Hepatocyte (in vitro differentiated cells): Measurements from ENCODE around the gene JMJD1C. TPM values are rescaled to one million over a fixed set of nuclear protein-coding genes. Genes with fewer than 3 reads are reported as not detected.

Experiments
- DNase-seq: peaks from one replicate; pipeline ENCODE4 v3.0.0-alpha.2; 2016; ENCODE audit warnings: low spot score
- H2AFZ ChIP-seq: fragments of 200-600 bp; sonication (generic); 2 replicates; pipeline ENCODE4 v1.6.0; 2016; ENCODE audit warnings: antibody characterized with exemption, mild to moderate bottlenecking
- H3K27ac ChIP-seq: fragments of 200-600 bp; sonication (generic); 2 replicates; pipeline ENCODE4 v1.5.1; 2016; ENCODE audit warnings: mild to moderate bottlenecking
- H3K27me3 ChIP-seq: fragments of 200-600 bp; sonication (generic); 2 replicates; pipeline ENCODE4 v1.6.1; 2016
- H3K36me3 ChIP-seq: fragments of 200-600 bp; sonication (generic); replicated peaks from 2 replicates; pipeline ENCODE4 v1.5.1; 2016; ENCODE audit warnings: low read depth; ENCODE audit not compliant: insufficient read depth
- H3K4me1 ChIP-seq: fragments of 200-600 bp; sonication (generic); 2 replicates; pipeline ENCODE4 v1.5.1; 2016; ENCODE audit warnings: mild to moderate bottlenecking, moderate library complexity; ENCODE audit not compliant: insufficient read depth
- H3K4me2 ChIP-seq: fragments of 200-600 bp; sonication (generic); 2 replicates; pipeline ENCODE4 v1.6.0; 2016
- H3K4me3 ChIP-seq: fragments of 200-600 bp; sonication (generic); 2 replicates; pipeline ENCODE4 v1.5.1; 2016; ENCODE audit warnings: mild to moderate bottlenecking
- H3K79me2 ChIP-seq: fragments of 200-600 bp; sonication (generic); 2 replicates; pipeline ENCODE4 v1.6.0; 2017; ENCODE audit warnings: mild to moderate bottlenecking
- H3K9me2 ChIP-seq: fragments of 200-600 bp; sonication (generic); replicated peaks from 2 replicates; pipeline ENCODE4 v1.6.0; 2017; ENCODE audit warnings: mild to moderate bottlenecking; ENCODE audit not compliant: insufficient read depth
- H3K9me3 ChIP-seq: fragments of 200-600 bp; sonication (generic); 2 replicates; pipeline ENCODE4 v1.5.1; 2016; ENCODE audit warnings: low read depth, mild to moderate bottlenecking
- H4K20me1 ChIP-seq: fragments of 200-600 bp; sonication (generic); 2 replicates; pipeline ENCODE4 v1.6.0; 2016; ENCODE audit warnings: mild to moderate bottlenecking; ENCODE audit not compliant: insufficient read depth, poor library complexity, severe bottlenecking
- EZH2 ChIP-seq: fragments of 200-600 bp; sonication (generic); IDR thresholded peaks from 2 replicates; pipeline ENCODE4 v1.6.1; 2016; ENCODE audit warnings: antibody characterized with exemption, mild to moderate bottlenecking, borderline replicate concordance
- EZH2phosphoT487 ChIP-seq: fragments of 200-600 bp; sonication (generic); IDR thresholded peaks from one replicate; pipeline ENCODE4 v1.6.1; 2018; ENCODE audit warnings: antibody characterized with exemption, mild to moderate bottlenecking, low read depth, moderate library complexity; ENCODE audit not compliant: unreplicated experiment, severe bottlenecking
- WGBS: methylation state at CpG from one replicate; pipeline ENCODE4 v1.1.6; 2016; ENCODE audit warnings: low lambda C conversion rate; ENCODE audit errors: missing lambda C conversion rate; 5-methylcytosine and 5-hydroxymethylcytosine counted together
- polyA plus RNA-seq: library from polyadenylated mRNA; unstranded; fragments of >200 nt; fragmentation: Nextera tagmentation; extraction: Ambion mirVana; gene quantifications from 2 replicates; pipeline ENCODE4 v1.2.1, GENCODE V29; 2016
- total RNA-seq: library from RNA; depleted of rRNA; stranded (reverse); fragments of >200 nt; gene quantifications from 2 replicates; pipeline ENCODE4 v1.2.3, GENCODE V29; 2014
- TF ChIP-seq, protein P1 (sequence below): fragments of 200-600 bp; sonication (generic); IDR thresholded peaks from 2 replicates; pipeline ENCODE4 v1.5.1; 2016; ENCODE audit warnings: antibody characterized with exemption, mild to moderate bottlenecking; ENCODE audit not compliant: poor library complexity

Gene JMJD1C
- total and polyA plus RNA-seq, 2 experiments from 2014 or later = 43.2 to 177 TPM

DNA sequence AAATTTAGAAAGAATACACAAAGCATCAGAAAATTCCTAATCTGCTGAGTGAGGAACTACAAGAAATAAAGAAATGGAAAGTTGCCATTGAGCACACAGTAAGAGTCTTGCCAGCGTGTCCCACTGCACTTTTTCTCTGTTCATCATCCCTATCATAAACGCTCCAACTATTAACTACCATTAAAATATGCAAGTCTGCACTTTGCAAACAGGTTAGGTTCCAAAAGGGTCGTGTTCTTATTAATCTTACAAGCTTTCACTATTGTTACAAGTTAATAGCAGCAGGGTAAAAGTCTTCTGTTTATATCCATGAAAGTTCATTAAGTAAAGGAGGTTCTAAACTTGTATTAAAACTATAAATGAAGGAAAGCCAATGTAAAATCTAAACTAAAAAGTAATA is 5.2 kb upstream of the JMJD1C start:
- 79% methylated on average over 3 of the region's 3 CpGs for WGBS
- Histone ChIP-seq H3K4me2 (no peak overlapping the region), H2AFZ (no peak overlapping the region), H3K27ac (no peak overlapping the region), H3K79me2 (peaks cover 91% of the 10 kb centered on the region), H3K27me3 (no peaks in the 10 kb centered on the region), H3K4me1 (no peaks in the 10 kb centered on the region), H4K20me1 (peaks cover 10% of the 10 kb centered on the region), H3K36me3 (no peaks in the 10 kb centered on the region), H3K9me2 (no peaks in the 10 kb centered on the region), H3K4me3 (no peak overlapping the region), H3K9me3 (no peaks in the 10 kb centered on the region)
- no peak for DNase-seq
- TF ChIP-seq, protein P1, sequence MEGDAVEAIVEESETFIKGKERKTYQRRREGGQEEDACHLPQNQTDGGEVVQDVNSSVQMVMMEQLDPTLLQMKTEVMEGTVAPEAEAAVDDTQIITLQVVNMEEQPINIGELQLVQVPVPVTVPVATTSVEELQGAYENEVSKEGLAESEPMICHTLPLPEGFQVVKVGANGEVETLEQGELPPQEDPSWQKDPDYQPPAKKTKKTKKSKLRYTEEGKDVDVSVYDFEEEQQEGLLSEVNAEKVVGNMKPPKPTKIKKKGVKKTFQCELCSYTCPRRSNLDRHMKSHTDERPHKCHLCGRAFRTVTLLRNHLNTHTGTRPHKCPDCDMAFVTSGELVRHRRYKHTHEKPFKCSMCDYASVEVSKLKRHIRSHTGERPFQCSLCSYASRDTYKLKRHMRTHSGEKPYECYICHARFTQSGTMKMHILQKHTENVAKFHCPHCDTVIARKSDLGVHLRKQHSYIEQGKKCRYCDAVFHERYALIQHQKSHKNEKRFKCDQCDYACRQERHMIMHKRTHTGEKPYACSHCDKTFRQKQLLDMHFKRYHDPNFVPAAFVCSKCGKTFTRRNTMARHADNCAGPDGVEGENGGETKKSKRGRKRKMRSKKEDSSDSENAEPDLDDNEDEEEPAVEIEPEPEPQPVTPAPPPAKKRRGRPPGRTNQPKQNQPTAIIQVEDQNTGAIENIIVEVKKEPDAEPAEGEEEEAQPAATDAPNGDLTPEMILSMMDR = no peak
- TF ChIP-seq EZH2 (no peak), EZH2phosphoT487 (no peak)

DNA sequence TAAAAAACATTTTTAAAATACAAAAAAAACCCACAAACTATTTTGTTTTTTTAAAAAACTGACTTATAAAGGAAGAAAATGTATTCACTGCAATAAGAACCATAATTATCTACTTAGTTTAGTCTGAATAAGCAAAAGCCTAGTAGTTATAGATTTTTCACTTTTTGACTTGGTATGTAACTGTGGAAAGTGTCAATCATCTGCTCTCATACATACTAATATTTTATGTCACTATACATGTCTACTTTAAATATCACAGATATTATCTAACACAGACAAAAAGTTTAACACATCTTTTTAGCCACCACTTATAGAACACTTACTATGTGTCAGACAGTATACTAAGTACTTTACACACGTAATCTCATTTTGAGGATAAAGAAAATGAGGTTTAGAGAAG is 3.2 kb upstream of the JMJD1C start:
- no peaks in the 10 kb centered on the region for H3K27me3 ChIP-seq
- no peaks in the 10 kb centered on the region for H3K4me1 ChIP-seq
- DNase-seq = no peak
- 92% methylated on average over 1 of the region's 1 CpG for WGBS
- H4K20me1 ChIP-seq = peaks cover 19% of the 10 kb centered on the region
- no peak overlapping the region for H2AFZ ChIP-seq
- no peak overlapping the region for H3K4me2 ChIP-seq
- H3K36me3 ChIP-seq = no peaks in the 10 kb centered on the region
- no peaks in the 10 kb centered on the region for H3K9me3 ChIP-seq
- TF ChIP-seq EZH2phosphoT487 = no peak
- no peak for TF ChIP-seq EZH2
- TF ChIP-seq, protein P1 = no peak
- no peak overlapping the region for H3K27ac ChIP-seq
- H3K9me2 ChIP-seq = no peaks in the 10 kb centered on the region
- no peak overlapping the region for H3K4me3 ChIP-seq
- peaks cover 82% of the 10 kb centered on the region for H3K79me2 ChIP-seq

DNA sequence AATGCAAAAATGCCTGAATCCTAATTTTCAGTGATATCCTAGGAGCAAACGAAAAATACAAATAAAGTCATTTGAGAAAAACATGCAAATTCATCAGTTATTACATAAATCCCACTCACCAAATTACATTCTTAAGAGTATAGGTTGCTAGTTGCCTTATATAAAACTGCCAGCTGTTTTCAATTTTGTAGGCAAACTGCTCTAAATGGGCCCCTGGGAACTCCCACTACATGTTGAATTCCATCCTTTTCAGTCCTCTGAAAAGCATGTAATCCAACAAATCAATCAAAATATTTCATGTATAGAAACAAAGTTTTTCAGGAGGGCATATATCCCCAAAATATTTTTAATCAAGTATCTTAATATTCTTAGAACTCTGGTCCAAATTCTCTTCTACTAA is 2.1 kb upstream of the JMJD1C start:
- Histone ChIP-seq H3K27me3 (no peaks in the 10 kb centered on the region), H3K27ac (no peak overlapping the region), H3K9me2 (no peaks in the 10 kb centered on the region), H3K79me2 (peaks cover 82% of the 10 kb centered on the region), H3K36me3 (no peaks in the 10 kb centered on the region), H2AFZ (no peak overlapping the region), H3K4me1 (no peaks in the 10 kb centered on the region), H3K4me2 (no peak overlapping the region), H4K20me1 (peaks cover 20% of the 10 kb centered on the region), H3K4me3 (no peak overlapping the region), H3K9me3 (no peaks in the 10 kb centered on the region)
- WGBS = 63% methylated on average over 1 of the region's 1 CpG
- TF ChIP-seq EZH2phosphoT487 (no peak), EZH2 (no peak)
- TF ChIP-seq, protein P1 = no peak
- DNase-seq = no peak
